LNCAP (cell line): ENCODE data around the gene RLF.

Experiments used
- TF ChIP-seq, protein P1 (sequence below): fragments of 450-650 bp; IDR thresholded peaks from 2 replicates; pipeline ENCODE4 v1.5.1; 2017; ENCODE audit warnings: mild to moderate bottlenecking

Gene RLF

DNA sequence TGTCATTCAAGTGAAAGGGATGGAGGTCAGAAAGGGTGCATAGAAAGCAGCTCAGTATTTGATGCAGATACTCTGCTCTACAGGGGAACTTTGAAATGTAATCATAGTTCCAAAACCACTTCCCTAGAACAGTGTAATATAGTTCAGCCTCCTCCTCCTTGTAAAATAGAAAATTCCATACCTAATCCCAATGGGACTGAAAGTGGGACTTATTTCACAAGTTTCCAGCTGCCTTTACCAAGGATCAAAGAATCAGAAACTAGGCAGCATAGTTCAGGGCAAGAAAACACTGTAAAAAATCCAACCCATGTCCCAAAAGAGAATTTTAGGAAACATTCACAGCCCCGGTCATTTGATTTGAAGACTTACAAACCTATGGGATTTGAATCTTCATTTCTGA, 78.4 kb downstream of the RLF start:
- TF ChIP-seq, protein P1, sequence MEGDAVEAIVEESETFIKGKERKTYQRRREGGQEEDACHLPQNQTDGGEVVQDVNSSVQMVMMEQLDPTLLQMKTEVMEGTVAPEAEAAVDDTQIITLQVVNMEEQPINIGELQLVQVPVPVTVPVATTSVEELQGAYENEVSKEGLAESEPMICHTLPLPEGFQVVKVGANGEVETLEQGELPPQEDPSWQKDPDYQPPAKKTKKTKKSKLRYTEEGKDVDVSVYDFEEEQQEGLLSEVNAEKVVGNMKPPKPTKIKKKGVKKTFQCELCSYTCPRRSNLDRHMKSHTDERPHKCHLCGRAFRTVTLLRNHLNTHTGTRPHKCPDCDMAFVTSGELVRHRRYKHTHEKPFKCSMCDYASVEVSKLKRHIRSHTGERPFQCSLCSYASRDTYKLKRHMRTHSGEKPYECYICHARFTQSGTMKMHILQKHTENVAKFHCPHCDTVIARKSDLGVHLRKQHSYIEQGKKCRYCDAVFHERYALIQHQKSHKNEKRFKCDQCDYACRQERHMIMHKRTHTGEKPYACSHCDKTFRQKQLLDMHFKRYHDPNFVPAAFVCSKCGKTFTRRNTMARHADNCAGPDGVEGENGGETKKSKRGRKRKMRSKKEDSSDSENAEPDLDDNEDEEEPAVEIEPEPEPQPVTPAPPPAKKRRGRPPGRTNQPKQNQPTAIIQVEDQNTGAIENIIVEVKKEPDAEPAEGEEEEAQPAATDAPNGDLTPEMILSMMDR, result no peak

DNA sequence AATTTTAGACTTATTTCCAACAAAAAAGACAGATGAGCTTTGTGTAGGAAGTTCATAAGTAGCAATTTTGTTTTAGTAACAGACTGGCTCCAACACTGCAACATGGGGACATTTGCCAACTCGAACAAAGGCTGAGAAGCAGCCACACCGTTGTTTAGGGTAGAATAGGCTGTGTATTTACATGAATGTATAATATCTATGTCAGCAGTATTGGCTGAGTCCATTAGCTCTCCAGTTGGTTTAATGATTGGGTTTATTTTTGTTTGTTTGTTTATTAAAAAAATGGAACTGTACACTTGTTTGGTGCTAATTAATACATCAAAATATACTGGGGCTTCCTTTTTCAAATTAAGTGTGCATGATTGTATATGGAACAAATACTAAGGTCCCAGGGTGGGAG, 79.2 kb downstream of the RLF start:
- TF ChIP-seq, protein P1, result no peak

DNA sequence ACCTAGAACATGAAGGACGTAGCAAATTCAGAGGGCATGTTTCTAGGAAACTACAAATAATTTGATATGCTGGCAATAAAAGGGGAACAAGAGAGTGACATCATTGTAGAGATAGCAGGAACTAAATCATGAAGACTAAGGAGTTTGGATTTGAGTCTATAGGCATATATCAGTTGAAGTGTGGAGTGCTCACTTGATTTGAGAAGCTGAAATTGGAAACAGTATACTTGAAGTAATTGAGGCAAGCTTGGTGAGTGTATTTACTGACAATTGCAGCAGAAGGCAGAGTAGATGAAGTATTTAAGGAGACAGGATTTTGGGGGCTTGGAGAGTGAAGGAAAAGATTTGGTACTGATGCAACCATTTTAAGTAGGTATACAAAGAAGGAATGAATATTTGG, 80.2 kb downstream of the RLF start:
- TF ChIP-seq, protein P1, result no peak

DNA sequence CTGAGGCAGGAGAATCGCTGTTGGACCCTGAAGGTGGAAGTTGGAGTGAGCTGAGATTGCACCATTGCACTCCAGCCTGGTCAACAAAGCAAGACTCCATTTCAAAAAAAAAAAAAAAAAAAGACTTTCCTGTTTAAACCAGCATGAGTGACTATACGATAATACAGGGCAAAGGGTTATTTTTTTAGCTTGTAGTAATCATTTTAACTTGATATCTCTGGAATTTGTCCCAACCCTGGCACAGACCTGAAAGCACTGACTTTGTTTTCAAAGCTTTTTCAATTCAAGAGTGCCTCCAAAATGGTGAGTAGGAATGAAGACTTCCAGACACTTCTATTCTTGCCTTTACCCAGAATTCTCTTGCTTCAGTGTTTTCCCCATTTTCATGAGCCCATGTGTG, 82.2 kb downstream of the RLF start:
- TF ChIP-seq, protein P1, result no peak

DNA sequence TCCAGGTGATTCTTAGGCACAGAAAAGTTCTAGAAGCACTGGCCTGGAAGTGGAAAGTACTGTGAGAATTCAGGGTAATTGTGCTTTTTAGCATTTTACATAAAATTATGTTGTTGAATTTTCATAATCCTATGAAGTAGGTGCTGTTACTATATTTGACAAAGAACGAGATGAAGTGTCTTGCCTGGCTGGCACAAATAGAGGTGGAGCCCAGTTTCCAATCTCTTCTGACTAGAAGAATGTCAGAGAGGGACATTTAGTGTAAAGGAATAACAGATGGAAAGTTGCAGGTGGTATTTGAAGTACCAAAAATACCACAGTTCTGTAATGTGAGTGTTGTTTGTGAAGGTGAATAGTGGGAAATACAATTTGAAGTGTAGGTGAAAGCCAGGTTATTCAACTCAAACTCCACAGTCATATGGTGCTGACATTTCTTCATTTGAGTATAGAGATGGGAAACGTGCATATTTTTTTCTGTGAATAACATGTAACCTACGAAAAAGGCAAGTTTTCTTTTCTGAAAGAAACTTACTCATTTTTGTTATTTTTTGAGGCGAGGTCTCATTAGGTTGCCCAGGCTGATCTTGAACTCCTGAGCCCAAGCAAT, 83.1 kb downstream of the RLF start:
- TF ChIP-seq, protein P1, result no peak

DNA sequence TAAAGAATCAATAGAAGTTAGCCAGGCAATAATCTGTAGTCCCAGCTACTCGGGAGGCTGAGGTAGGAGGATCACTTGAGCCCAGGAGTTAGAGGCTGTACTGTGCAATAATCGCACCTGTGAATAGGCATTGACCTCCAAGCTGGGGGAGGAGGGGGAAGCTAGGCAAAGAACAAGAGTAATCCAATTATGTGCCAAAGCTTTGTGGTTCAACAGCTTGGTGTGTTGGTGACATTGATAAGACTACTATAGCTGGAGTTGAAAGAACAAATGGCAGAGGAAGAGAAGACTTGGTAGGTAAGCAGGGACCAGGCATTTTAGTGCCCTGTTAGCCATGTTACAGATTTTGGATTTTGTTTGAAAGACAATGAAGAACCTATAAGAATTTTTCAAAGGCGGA, 84.5 kb downstream of the RLF start:
- TF ChIP-seq, protein P1, result no peak

DNA sequence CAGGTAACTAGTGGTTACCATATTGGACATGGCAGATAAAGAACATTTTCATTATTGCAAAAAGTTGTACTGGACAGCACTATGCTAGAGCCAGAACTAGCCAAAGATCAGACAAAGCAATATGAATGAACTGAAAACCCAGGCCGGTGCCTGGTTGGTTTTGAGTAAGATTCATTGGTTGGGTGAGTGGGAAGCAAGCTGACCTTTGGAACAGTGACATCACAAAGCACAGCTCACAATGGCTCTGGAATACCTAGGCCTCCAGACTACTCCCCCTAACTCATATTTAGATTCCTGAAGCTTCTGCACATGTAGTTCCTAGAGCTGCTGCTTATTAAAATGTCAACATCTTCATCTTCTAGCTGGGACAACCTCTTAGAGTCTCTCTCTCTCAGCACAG, 86.5 kb downstream of the RLF start, which contains the start of gene TMCO2:
TMCO2 (plus strand) TSS at position 283 of the 400 bp plus-strand sequence; CDS start at position 340, 57 bp downstream.
- TF ChIP-seq, protein P1, result no peak

DNA sequence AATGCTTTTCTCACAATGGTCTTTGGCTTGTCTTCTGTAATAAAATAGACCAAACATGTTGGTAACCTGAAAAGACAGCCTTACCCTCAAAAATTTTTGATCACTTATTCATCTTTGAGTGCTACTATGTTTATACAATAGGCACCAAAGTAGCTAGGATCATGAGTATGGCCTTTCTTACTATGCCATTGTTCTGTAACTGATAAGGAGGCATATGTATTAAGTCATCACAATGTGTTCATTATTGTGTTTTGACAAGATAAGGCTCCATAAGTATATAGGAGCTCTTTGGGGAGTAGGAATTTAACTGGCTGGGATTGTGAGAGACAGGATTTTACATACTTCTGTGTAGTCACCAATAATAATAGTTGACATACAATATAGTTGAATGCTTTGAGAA, 87.2 kb downstream of the RLF start:
- TF ChIP-seq, protein P1, result no peak
